ENCODE measurements around the gene PTGDR2. TPM values are rescaled to one million over a fixed set of nuclear protein-coding genes. Genes with fewer than 3 reads are reported as not detected.

The PTGDR2 gene
- total RNA-seq, 1 donor from 2014 or later: not detected

- TF ChIP-seq CTCF (IDR thresholded peaks at IDR 0.05; ENCODE audit: insufficient read depth, low read length, severe bottlenecking): no peak
- peak; percentile 13 for FAIRE-seq
- Histone ChIP-seq H3K27me3 (ENCODE audit: control insufficient read depth, insufficient read depth, low read length) (no peaks in the 10 kb centered on the region), H3K36me3 (ENCODE audit: control insufficient read depth, insufficient read depth, low read length) (no peaks in the 10 kb centered on the region), H3K4me3 (ENCODE audit: low read depth, low read length) (no peak overlapping the region)
- DNase-seq (ENCODE audit: low read depth): no peak
Measured at GRCh38 chr11:60863550-60864521, 8.1 kb upstream of the PTGDR2 start.

DNA sequence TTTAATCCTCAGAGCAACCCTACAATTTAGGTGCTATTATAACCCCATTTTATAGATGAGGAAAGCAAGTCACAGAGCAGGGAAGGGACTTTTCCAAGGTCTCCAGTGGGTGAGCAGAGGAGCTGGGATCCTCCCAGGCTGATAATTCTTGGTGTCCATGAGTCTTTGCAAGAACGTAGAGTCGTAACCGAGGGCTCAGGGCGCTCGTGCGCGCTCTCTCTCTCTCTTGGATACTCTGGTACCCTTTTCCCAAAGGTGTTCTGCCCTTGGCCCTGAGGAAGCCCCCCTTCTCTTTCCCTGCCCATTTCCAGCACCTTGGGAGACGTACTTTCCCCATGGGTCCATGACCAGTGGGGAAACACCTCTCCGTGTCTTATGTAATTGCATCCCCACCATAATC is 6.4 kb upstream of the PTGDR2 start:
- no peak for DNase-seq (ENCODE audit: low read depth)
- Histone ChIP-seq H3K27me3 (ENCODE audit: control insufficient read depth, insufficient read depth, low read length) (no peaks in the 10 kb centered on the region), H3K36me3 (ENCODE audit: control insufficient read depth, insufficient read depth, low read length) (no peaks in the 10 kb centered on the region), H3K4me3 (ENCODE audit: low read depth, low read length) (no peak overlapping the region)
- no peak for TF ChIP-seq CTCF (IDR thresholded peaks at IDR 0.05; ENCODE audit: insufficient read depth, low read length, severe bottlenecking)
- no peak for FAIRE-seq

- no peaks in the 10 kb centered on the region for H3K36me3 ChIP-seq (ENCODE audit: control insufficient read depth, insufficient read depth, low read length)
- DNase-seq (ENCODE audit: low read depth) (no peak), FAIRE-seq (no peak)
- no peaks in the 10 kb centered on the region for H3K27me3 ChIP-seq (ENCODE audit: control insufficient read depth, insufficient read depth, low read length)
- H3K4me3 ChIP-seq (ENCODE audit: low read depth, low read length): no peak overlapping the region
- no peak for TF ChIP-seq CTCF (IDR thresholded peaks at IDR 0.05; ENCODE audit: insufficient read depth, low read length, severe bottlenecking)
Measured at GRCh38 chr11:60860943-60861342, 5.2 kb upstream of the PTGDR2 start.

GRCh38 chr11:60859616-60860250 is 4.0 kb upstream of the PTGDR2 start:
- TF ChIP-seq CTCF (IDR thresholded peaks at IDR 0.05; ENCODE audit: insufficient read depth, low read length, severe bottlenecking): no peak
- FAIRE-seq: no peak
- no peaks in the 10 kb centered on the region for H3K36me3 ChIP-seq (ENCODE audit: control insufficient read depth, insufficient read depth, low read length)
- no peak overlapping the region for H3K4me3 ChIP-seq (ENCODE audit: low read depth, low read length)
- DNase-seq (ENCODE audit: low read depth): no peak
- no peaks in the 10 kb centered on the region for H3K27me3 ChIP-seq (ENCODE audit: control insufficient read depth, insufficient read depth, low read length)

GRCh38 chr11:60858731-60859464 is 3.1 kb upstream of the PTGDR2 start:
- H3K4me3 ChIP-seq (ENCODE audit: low read depth, low read length): no peak overlapping the region
- no peak for FAIRE-seq
- H3K27me3 ChIP-seq (ENCODE audit: control insufficient read depth, insufficient read depth, low read length): no peaks in the 10 kb centered on the region
- TF ChIP-seq CTCF (IDR thresholded peaks at IDR 0.05; ENCODE audit: insufficient read depth, low read length, severe bottlenecking): no peak
- no peaks in the 10 kb centered on the region for H3K36me3 ChIP-seq (ENCODE audit: control insufficient read depth, insufficient read depth, low read length)
- no peak for DNase-seq (ENCODE audit: low read depth)
